Liver (tissue), 9 donors: ENCODE measurements around the gene PCDH9. TPM values are rescaled to one million over a fixed set of nuclear protein-coding genes. Genes with fewer than 3 reads are reported as not detected.

Source experiments
- DNase-seq: peaks from one replicate; pipeline ENCODE4 v3.0.0-alpha.2; 2017; ENCODE audit warnings: low spot score
- H3K27ac ChIP-seq, 2 donors: one replicate each; pipeline ENCODE4 v1.7.0; 2013; ENCODE audit warnings: inconsistent platforms in 2 of 2, low read length in 2 of 2, control low read depth in 1 of 2, low read depth in 1 of 2, mild to moderate bottlenecking in 1 of 2
- H3K27me3 ChIP-seq, 4 donors: one replicate each; pipeline versions ENCODE4 v1.6.1 to v1.7.0; 2013; ENCODE audit warnings: low read length in 3 of 4, inconsistent platforms in 1 of 4, mild to moderate bottlenecking in 1 of 4, moderate library complexity in 1 of 4; ENCODE audit not compliant: control insufficient read depth in 4 of 4, insufficient read depth in 4 of 4
- H3K36me3 ChIP-seq, 4 donors: one replicate each; pipeline versions ENCODE4 v1.6.1 to v1.7.0; 2013; ENCODE audit warnings: low read length in 3 of 4, mild to moderate bottlenecking in 3 of 4, low read depth in 1 of 4, moderate library complexity in 1 of 4; ENCODE audit not compliant: control insufficient read depth in 4 of 4, insufficient read depth in 3 of 4
- H3K4me1 ChIP-seq, 4 donors: one replicate each; pipeline versions ENCODE4 v1.6.1 to v1.7.0; 2013; ENCODE audit warnings: low read length in 3 of 4, mild to moderate bottlenecking in 3 of 4, moderate library complexity in 1 of 4; ENCODE audit not compliant: control insufficient read depth in 4 of 4, insufficient read depth in 4 of 4
- H3K4me3 ChIP-seq, 3 donors: one replicate each; pipeline versions ENCODE4 v1.6.1 to v1.7.0; 2013; ENCODE audit warnings: low read length in 3 of 3, control low read depth in 1 of 3, low read depth in 1 of 3, mild to moderate bottlenecking in 1 of 3
- H3K9ac ChIP-seq, 2 donors: one replicate each; pipeline ENCODE4 v1.7.0; 2013; ENCODE audit warnings: low read length in 2 of 2, mild to moderate bottlenecking in 2 of 2, moderate library complexity in 2 of 2, control low read depth in 1 of 2, low read depth in 1 of 2
- H3K9me3 ChIP-seq, 4 donors: one replicate each; pipeline versions ENCODE4 v1.6.1 to v1.7.0; 2013; ENCODE audit warnings: low read length in 3 of 4; ENCODE audit not compliant: control insufficient read depth in 4 of 4
- CTCF ChIP-seq: fragments of 150-350 bp; IDR thresholded peaks from 2 replicates; pipeline ENCODE4 v1.5.1; 2017; ENCODE audit warnings: improper control_type of control experiment, low read depth, low read length; ENCODE audit not compliant: missing input control
- EGR1 ChIP-seq, 2 donors: IDR thresholded peaks; 2 replicates each; pipeline ENCODE4 v1.6.1; 2016 to 2018; ENCODE audit warnings: antibody characterized with exemption in 2 of 2, low read depth in 2 of 2
- FOXA1 ChIP-seq: IDR thresholded peaks from 2 replicates; pipeline ENCODE4 v1.6.1; 2016; ENCODE audit warnings: antibody characterized with exemption
- FOXA2 ChIP-seq: IDR thresholded peaks from 2 replicates; pipeline ENCODE4 v1.6.1; 2016; ENCODE audit warnings: antibody characterized with exemption
- GABPA ChIP-seq, 2 donors: IDR thresholded peaks in 1 of 2; conservative IDR thresholded peaks in 1 of 2; 2 replicates each; pipeline ENCODE4 v1.6.1; 2016; ENCODE audit warnings: antibody characterized with exemption in 2 of 2, mild to moderate bottlenecking in 1 of 2, moderate library complexity in 1 of 2
- HNF4A ChIP-seq, 2 donors: conservative IDR thresholded peaks; 2 replicates each; pipeline ENCODE4 v1.6.1; 2016; ENCODE audit warnings: antibody characterized with exemption in 2 of 2, mild to moderate bottlenecking in 2 of 2
- HNF4G ChIP-seq: IDR thresholded peaks from 2 replicates; pipeline ENCODE4 v1.6.1; 2016; ENCODE audit warnings: antibody characterized with exemption
- JUND ChIP-seq, 2 donors: IDR thresholded peaks; 2 replicates each; pipeline ENCODE4 v1.6.1; 2016; ENCODE audit warnings: antibody characterized with exemption in 2 of 2
- NR2F2 ChIP-seq: IDR thresholded peaks from 2 replicates; pipeline ENCODE4 v1.6.1; 2016; ENCODE audit warnings: antibody characterized with exemption
- RAD21 ChIP-seq, 2 donors: IDR thresholded peaks; 2 replicates each; pipeline ENCODE4 v1.6.1; 2016; ENCODE audit warnings: antibody characterized with exemption in 2 of 2, mild to moderate bottlenecking in 2 of 2
- RXRA ChIP-seq, 2 donors: IDR thresholded peaks; 2 replicates each; pipeline ENCODE4 v1.6.1; 2017 to 2018; ENCODE audit warnings: antibody characterized with exemption in 2 of 2, mild to moderate bottlenecking in 1 of 2
- SP1 ChIP-seq: IDR thresholded peaks from 2 replicates; pipeline ENCODE4 v1.6.1; 2018; ENCODE audit warnings: antibody characterized with exemption, mild to moderate bottlenecking
- YY1 ChIP-seq: IDR thresholded peaks from 2 replicates; pipeline ENCODE4 v1.6.1; 2016; ENCODE audit warnings: antibody characterized with exemption, mild to moderate bottlenecking
- ZBTB33 ChIP-seq: IDR thresholded peaks from 2 replicates; pipeline ENCODE4 v1.6.1; 2016; ENCODE audit warnings: antibody characterized with exemption
- WGBS: extraction: QIAGEN DNeasy Blood & Tissue Kit; methylation state at CpG from one replicate; pipeline ENCODE4 v1.1.7; 2013; 5-methylcytosine and 5-hydroxymethylcytosine counted together
- polyA plus RNA-seq, 2 donors: library from polyadenylated mRNA; stranded (reverse) in 1 of 2; unstranded in 1 of 2; fragments of 200-250 nt in 1 of 2; fragments of >200 nt in 1 of 2; fragmentation: Nextera tagmentation in 1 of 2; extraction: Ambion mirVana in 1 of 2; gene quantifications; one replicate each; pipeline versions ENCODE4 v1.2.1 to v1.2.3, GENCODE V29; 2013 to 2015
- total RNA-seq, 2 donors: library from RNA; depleted of rRNA; stranded (reverse); fragments of >200 nt; gene quantifications; one replicate each; pipeline ENCODE4 v1.2.3, GENCODE V29; 2014
- TF ChIP-seq, protein P1 (sequence below): IDR thresholded peaks from 2 replicates; pipeline ENCODE4 v1.6.1; 2016; ENCODE audit warnings: antibody characterized with exemption
- TF ChIP-seq, protein P2 (sequence below): IDR thresholded peaks from 2 replicates; pipeline ENCODE4 v1.6.1; 2016; ENCODE audit warnings: antibody characterized with exemption, mild to moderate bottlenecking
- TF ChIP-seq, protein P3 (sequence below): IDR thresholded peaks from 2 replicates; pipeline ENCODE4 v1.6.1; 2016; ENCODE audit warnings: antibody characterized with exemption
- donor health status: healthy.
- donor health status: healthy.
- donor health status: healthy.
- donor health status: healthy.
- donor health status: healthy.

The PCDH9 gene
- total and polyA plus RNA-seq, 4 donors, result 0.90 to 4.0 (median 2.2) TPM

DNA sequence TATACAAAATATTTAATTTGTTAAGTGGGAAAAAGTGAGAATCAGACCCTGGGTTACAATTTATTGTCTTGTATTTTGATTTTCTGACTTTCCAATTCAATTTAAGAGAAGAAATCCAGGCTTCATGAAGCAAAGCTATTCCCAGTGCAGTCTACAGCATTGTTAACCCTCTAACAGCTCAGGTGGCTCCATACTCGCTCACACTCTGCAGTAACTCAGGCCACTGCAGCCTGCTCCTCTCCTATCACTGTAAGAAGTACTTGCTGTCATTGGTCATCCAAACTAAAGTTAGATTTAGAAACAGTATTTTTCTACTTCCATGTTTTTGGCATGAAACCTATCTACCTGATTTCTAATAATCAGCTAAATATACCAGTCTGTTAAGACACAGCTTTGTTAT, 830.3 kb downstream of the PCDH9 start (continued):
- TF ChIP-seq CTCF (no peak), RXRA (IDR thresholded peaks at IDR 0.05) (no peak), SP1 (no peak), ZBTB33 (no peak)

- no peak overlapping the region for H3K27ac ChIP-seq
- H3K9ac ChIP-seq, result no peak overlapping the region
- H3K4me1 ChIP-seq, result no peaks in the 10 kb centered on the region
- H3K36me3 ChIP-seq, result no peaks in the 10 kb centered on the region
- no peak overlapping the region for H3K4me3 ChIP-seq
- TF ChIP-seq HNF4A (conservative IDR thresholded peaks at IDR 0.05), result no peak
- TF ChIP-seq YY1, result no peak
- TF ChIP-seq HNF4G, result no peak
- no peak for TF ChIP-seq FOXA1
- TF ChIP-seq, protein P1, sequence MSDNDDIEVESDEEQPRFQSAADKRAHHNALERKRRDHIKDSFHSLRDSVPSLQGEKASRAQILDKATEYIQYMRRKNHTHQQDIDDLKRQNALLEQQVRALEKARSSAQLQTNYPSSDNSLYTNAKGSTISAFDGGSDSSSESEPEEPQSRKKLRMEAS, result no peak
- TF ChIP-seq NR2F2, result no peak
- no peak for TF ChIP-seq RXRA (IDR thresholded peaks at IDR 0.05)
- TF ChIP-seq EGR1 (IDR thresholded peaks at IDR 0.05; ENCODE audit: low read depth in 2 of 2), result no peak
- no peak for TF ChIP-seq ZBTB33
- no peak for TF ChIP-seq JUND (IDR thresholded peaks at IDR 0.05)
- no peak for TF ChIP-seq RAD21 (IDR thresholded peaks at IDR 0.05)
- TF ChIP-seq GABPA (IDR thresholded peaks at IDR 0.05 in 1 of 2, conservative IDR thresholded peaks at IDR 0.05 in 1 of 2), result no peak
- TF ChIP-seq, protein P2, sequence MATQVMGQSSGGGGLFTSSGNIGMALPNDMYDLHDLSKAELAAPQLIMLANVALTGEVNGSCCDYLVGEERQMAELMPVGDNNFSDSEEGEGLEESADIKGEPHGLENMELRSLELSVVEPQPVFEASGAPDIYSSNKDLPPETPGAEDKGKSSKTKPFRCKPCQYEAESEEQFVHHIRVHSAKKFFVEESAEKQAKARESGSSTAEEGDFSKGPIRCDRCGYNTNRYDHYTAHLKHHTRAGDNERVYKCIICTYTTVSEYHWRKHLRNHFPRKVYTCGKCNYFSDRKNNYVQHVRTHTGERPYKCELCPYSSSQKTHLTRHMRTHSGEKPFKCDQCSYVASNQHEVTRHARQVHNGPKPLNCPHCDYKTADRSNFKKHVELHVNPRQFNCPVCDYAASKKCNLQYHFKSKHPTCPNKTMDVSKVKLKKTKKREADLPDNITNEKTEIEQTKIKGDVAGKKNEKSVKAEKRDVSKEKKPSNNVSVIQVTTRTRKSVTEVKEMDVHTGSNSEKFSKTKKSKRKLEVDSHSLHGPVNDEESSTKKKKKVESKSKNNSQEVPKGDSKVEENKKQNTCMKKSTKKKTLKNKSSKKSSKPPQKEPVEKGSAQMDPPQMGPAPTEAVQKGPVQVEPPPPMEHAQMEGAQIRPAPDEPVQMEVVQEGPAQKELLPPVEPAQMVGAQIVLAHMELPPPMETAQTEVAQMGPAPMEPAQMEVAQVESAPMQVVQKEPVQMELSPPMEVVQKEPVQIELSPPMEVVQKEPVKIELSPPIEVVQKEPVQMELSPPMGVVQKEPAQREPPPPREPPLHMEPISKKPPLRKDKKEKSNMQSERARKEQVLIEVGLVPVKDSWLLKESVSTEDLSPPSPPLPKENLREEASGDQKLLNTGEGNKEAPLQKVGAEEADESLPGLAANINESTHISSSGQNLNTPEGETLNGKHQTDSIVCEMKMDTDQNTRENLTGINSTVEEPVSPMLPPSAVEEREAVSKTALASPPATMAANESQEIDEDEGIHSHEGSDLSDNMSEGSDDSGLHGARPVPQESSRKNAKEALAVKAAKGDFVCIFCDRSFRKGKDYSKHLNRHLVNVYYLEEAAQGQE, result no peak
- TF ChIP-seq, protein P3, sequence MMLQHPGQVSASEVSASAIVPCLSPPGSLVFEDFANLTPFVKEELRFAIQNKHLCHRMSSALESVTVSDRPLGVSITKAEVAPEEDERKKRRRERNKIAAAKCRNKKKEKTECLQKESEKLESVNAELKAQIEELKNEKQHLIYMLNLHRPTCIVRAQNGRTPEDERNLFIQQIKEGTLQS, result no peak
- TF ChIP-seq FOXA2, result no peak
- no peak for DNase-seq
- no peaks in the 10 kb centered on the region for H3K9me3 ChIP-seq
- no peaks in the 10 kb centered on the region for H3K27me3 ChIP-seq
- 81% methylated on average over 3 of the region's 3 CpGs for WGBS
Observed at GRCh38 chr13:66397133-66397532, 833.0 kb downstream of the PCDH9 start.
